PC-9 (cell line): ENCODE measurements around the gene BMAL1. TPM values are rescaled to one million over a fixed set of nuclear protein-coding genes. Genes with fewer than 3 reads are reported as not detected.

Experiments
- BruUV-seq: library from RNA; stranded (reverse); fragments of 400-500 nt; replicated peaks from 2 replicates; lab custom pipeline; 2021; lab: Mats Ljungman, UMichigan
- CTCF ChIA-PET: fragments of 300-600 bp; sonication (Branson Sonifier 250); formaldehyde crosslinking; loops from one replicate; lab custom pipeline; 2022; ENCODE audit warnings: antibody characterized with exemption; lab: Charles Lee
- POLR2A ChIA-PET: fragments of 300-600 bp; sonication (Branson Sonifier 250); formaldehyde crosslinking; loops from one replicate; lab custom pipeline; 2022; ENCODE audit warnings: antibody characterized with exemption; ENCODE audit not compliant: unreplicated experiment; lab: Charles Lee
- DNase-seq, 2 experiments: peaks; one replicate each; pipeline versions ENCODE4 v3.0.0 to v3.0.0-alpha.2; 2015 to 2022; ENCODE audit warnings: mixed read lengths in 1 of 2
- H2AFZ ChIP-seq: fragments of 200-600 bp; sonication (generic); 2 replicates; pipeline ENCODE4 v1.8.1; 2017; ENCODE audit warnings: antibody characterized with exemption
- H3F3A ChIP-seq: fragments of 200-600 bp; sonication (generic); 2 replicates; pipeline ENCODE4 v1.8.1; 2017; ENCODE audit warnings: antibody characterized with exemption, mild to moderate bottlenecking, low read depth; ENCODE audit not compliant: insufficient read depth
- H3K27ac ChIP-seq: fragments of 200-600 bp; sonication (generic); 2 replicates; pipeline ENCODE4 v1.6.1; 2016; ENCODE audit warnings: mixed run types
- H3K27me3 ChIP-seq: fragments of 200-600 bp; sonication (generic); 2 replicates; pipeline ENCODE4 v1.6.1; 2016; ENCODE audit warnings: low read depth, mixed run types; ENCODE audit not compliant: insufficient read depth
- H3K36me3 ChIP-seq: fragments of 200-600 bp; sonication (generic); 2 replicates; pipeline ENCODE4 v1.6.1; 2016; ENCODE audit warnings: low read depth, mixed run types
- H3K4me1 ChIP-seq: fragments of 200-600 bp; sonication (generic); replicated peaks from 2 replicates; pipeline ENCODE4 v1.6.1; 2016; ENCODE audit warnings: mixed run types; ENCODE audit not compliant: insufficient read depth
- H3K4me2 ChIP-seq: fragments of 200-600 bp; sonication (generic); 2 replicates; pipeline ENCODE4 v1.6.1; 2017; ENCODE audit warnings: mixed run types
- H3K4me3 ChIP-seq: fragments of 200-600 bp; sonication (generic); 2 replicates; pipeline ENCODE4 v1.6.1; 2016; ENCODE audit warnings: mixed run types
- H3K79me2 ChIP-seq: fragments of 200-600 bp; sonication (generic); 2 replicates; pipeline ENCODE4 v1.6.1; 2017; ENCODE audit warnings: low read depth, mixed run types
- H3K9me2 ChIP-seq: fragments of 200-600 bp; sonication (generic); 2 replicates; pipeline ENCODE4 v1.8.1; 2017; ENCODE audit warnings: mild to moderate bottlenecking; ENCODE audit not compliant: insufficient read depth
- H3K9me3 ChIP-seq: fragments of 200-600 bp; sonication (generic); 2 replicates; pipeline ENCODE4 v1.8.1; 2016; ENCODE audit warnings: low read depth; ENCODE audit not compliant: insufficient read depth
- H4K20me1 ChIP-seq: fragments of 200-600 bp; sonication (generic); 2 replicates; pipeline ENCODE4 v1.8.1; 2017; ENCODE audit not compliant: insufficient read depth
- EZH2 ChIP-seq: fragments of 200-600 bp; sonication (generic); IDR thresholded peaks from 2 replicates; pipeline ENCODE4 v1.8.0; 2017; ENCODE audit warnings: antibody characterized with exemption, low read depth
- intact Hi-C: fragments of 100-400 bp; cut with micrococcal nuclease; formaldehyde crosslinking; loops from one replicate; pipeline ENCODE4 v1.10.0; 2022; ENCODE audit not compliant: unreplicated experiment
- total RNA-seq: library from RNA; stranded (reverse); gene quantifications from 2 replicates; pipeline ENCODE4 v1.2.3, GENCODE V29; 2021
- TF ChIP-seq, protein P1 (sequence below): fragments of 200-600 bp; sonication (generic); conservative IDR thresholded peaks from 2 replicates; pipeline ENCODE4 v1.6.1; 2017; ENCODE audit warnings: mixed run types, antibody characterized with exemption, mild to moderate bottlenecking, moderate library complexity

The BMAL1 gene
- total RNA-seq, 1 experiment from 2014 or later = 15.0 TPM

DNA sequence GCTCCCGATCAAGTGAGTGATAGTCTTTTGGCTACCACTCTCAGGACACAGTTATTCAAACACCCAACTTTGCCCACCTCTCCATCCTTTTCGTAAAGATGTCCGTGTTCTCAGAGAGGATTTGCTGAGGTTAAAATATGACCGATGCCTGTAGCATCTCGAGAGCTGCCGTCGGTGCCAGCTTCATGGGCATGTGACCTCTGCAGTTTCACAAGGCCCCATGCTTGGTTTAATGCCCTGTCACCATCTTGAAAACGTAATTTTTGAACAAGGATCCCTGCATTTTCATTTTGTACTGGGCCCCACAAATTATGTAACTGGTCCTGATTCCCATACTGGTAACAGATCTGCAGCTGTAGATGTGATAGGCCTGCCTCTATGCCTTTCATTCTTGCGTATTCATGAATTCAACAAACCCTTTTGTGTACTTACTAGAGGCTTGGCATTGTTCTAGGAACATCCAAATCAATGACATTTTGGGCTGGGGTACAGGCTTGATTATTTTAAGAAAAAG, 85.1 kb downstream of the BMAL1 start:
- H3K36me3 ChIP-seq = no peaks in the 10 kb centered on the region
- POLR2A ChIA-PET = no interaction called here

DNA sequence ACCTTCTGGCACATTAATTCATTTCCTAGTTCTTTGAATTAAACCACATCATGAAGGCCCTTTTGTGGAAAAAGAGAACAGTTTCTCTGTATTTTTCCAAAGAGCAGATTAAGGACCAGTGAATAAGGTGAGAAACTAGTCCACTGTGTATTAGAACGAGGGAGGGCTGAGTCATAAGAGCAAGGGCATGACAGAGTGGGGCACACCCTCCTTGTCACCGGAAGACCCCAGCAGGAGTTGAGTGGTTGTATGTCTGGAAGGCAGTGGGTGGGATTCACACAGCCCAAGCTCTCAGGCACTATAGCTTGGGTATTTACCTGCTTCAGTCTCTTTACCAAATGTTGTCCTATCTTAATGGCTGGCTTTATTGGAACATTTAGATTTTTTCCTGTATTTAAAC, 86.8 kb downstream of the BMAL1 start:
- intact Hi-C loops = no loop called here
- BruUV-seq = no TSS peak
- no peaks in the 10 kb centered on the region for H3F3A ChIP-seq
- CTCF ChIA-PET = no interaction called here
- TF ChIP-seq, protein P1, sequence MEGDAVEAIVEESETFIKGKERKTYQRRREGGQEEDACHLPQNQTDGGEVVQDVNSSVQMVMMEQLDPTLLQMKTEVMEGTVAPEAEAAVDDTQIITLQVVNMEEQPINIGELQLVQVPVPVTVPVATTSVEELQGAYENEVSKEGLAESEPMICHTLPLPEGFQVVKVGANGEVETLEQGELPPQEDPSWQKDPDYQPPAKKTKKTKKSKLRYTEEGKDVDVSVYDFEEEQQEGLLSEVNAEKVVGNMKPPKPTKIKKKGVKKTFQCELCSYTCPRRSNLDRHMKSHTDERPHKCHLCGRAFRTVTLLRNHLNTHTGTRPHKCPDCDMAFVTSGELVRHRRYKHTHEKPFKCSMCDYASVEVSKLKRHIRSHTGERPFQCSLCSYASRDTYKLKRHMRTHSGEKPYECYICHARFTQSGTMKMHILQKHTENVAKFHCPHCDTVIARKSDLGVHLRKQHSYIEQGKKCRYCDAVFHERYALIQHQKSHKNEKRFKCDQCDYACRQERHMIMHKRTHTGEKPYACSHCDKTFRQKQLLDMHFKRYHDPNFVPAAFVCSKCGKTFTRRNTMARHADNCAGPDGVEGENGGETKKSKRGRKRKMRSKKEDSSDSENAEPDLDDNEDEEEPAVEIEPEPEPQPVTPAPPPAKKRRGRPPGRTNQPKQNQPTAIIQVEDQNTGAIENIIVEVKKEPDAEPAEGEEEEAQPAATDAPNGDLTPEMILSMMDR = no peak
- no peak for TF ChIP-seq EZH2
- no peak for DNase-seq
- no peak overlapping the region for H3K4me2 ChIP-seq
- no peaks in the 10 kb centered on the region for H3K27me3 ChIP-seq
- H3K4me3 ChIP-seq = no peak overlapping the region
- H3K9me2 ChIP-seq = no peaks in the 10 kb centered on the region
- no peaks in the 10 kb centered on the region for H3K4me1 ChIP-seq
- no peak overlapping the region for H3K27ac ChIP-seq
- no peaks in the 10 kb centered on the region for H3K36me3 ChIP-seq
- no peaks in the 10 kb centered on the region for H4K20me1 ChIP-seq
- no peaks in the 10 kb centered on the region for H3K9me3 ChIP-seq
- H3K79me2 ChIP-seq = no peaks in the 10 kb centered on the region
- POLR2A ChIA-PET = no interaction called here
- H2AFZ ChIP-seq = no peak overlapping the region

More for the DNA sequence above, 85.1 kb downstream of the BMAL1 start:
- Histone ChIP-seq H3K27me3 (no peaks in the 10 kb centered on the region), H3K79me2 (no peaks in the 10 kb centered on the region), H4K20me1 (no peaks in the 10 kb centered on the region), H3K9me2 (no peaks in the 10 kb centered on the region), H3K4me2 (no peak overlapping the region), H3K4me1 (no peaks in the 10 kb centered on the region), H3K27ac (no peak overlapping the region), H2AFZ (no peak overlapping the region), H3K9me3 (no peaks in the 10 kb centered on the region), H3F3A (no peaks in the 10 kb centered on the region), H3K4me3 (no peak overlapping the region)
- no TSS peak for BruUV-seq
- no peak for DNase-seq
- TF ChIP-seq, protein P1 = no peak
- TF ChIP-seq EZH2 = no peak
- intact Hi-C loops = no loop called here
- CTCF ChIA-PET = no interaction called here

DNA sequence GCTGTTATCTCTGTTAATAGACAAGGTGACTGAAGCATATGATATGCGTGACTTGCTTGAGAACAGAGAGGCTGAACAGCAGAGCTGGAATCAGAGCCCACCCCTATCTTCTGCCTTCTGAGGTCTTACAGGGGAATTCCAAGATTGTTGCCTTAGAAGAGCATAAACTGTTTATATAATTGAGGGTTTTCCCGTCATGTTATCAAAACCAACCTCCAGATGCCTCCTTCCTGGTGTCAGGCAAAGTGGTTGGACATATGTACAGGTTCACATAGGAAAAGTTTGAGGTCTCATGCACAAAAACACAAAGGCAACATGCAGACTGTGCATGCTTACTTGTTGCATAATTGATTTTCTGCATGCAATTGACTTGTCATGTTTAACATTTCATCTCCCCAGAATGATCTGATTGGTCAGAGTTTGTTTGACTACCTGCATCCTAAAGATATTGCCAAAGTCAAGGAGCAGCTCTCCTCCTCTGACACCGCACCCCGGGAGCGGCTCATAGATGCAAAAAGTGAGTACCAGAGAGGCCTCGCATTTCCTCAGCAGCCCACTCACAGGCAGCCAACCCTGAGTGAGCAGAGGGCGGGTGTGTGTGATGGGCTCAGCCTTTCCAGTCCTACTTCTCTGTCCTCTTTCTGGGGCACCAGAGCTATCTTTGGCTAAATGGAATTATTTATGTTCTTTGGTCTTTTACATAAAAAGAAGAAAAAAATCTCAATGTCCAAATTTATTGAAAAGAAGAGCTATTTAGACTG, 88.9 kb downstream of the BMAL1 start:
- ChIA-PET POLR2A (no interaction called here), CTCF (no interaction called here)
- BruUV-seq = no TSS peak
- no peaks in the 10 kb centered on the region for H4K20me1 ChIP-seq
- intact Hi-C loops = no loop called here
- no peaks in the 10 kb centered on the region for H3K9me3 ChIP-seq
- TF ChIP-seq, protein P1 = no peak
- no peak for TF ChIP-seq EZH2
- H3K4me3 ChIP-seq = no peak overlapping the region
- no peaks in the 10 kb centered on the region for H3K9me2 ChIP-seq
- H2AFZ ChIP-seq = no peak overlapping the region
- H3K79me2 ChIP-seq = no peaks in the 10 kb centered on the region
- DNase-seq = no peak
- H3K4me1 ChIP-seq = no peaks in the 10 kb centered on the region
- no peak overlapping the region for H3K27ac ChIP-seq
- H3K4me2 ChIP-seq = no peak overlapping the region
- H3K27me3 ChIP-seq = no peaks in the 10 kb centered on the region
- H3F3A ChIP-seq = no peaks in the 10 kb centered on the region
- H3K36me3 ChIP-seq = no peaks in the 10 kb centered on the region
